Glutamatergic neuron (in vitro differentiated cells): ENCODE data around the gene ZNF827. TPM values are rescaled to one million over a fixed set of nuclear protein-coding genes. Genes with fewer than 3 reads are reported as not detected.

Experiments used
- DNase-seq: peaks from one replicate; pipeline ENCODE4 v3.0.0; 2022
- H3K27ac Mint-ChIP-seq: one replicate; pipeline ENCODE4 v1.8.0; 2020; ENCODE audit warnings: mild to moderate bottlenecking, mixed read lengths, inconsistent platforms; ENCODE audit not compliant: unreplicated experiment
- H3K27me3 Mint-ChIP-seq: one replicate; pipeline ENCODE4 v1.8.0; 2020; ENCODE audit warnings: mild to moderate bottlenecking, moderate library complexity, mixed read lengths, inconsistent platforms; ENCODE audit not compliant: unreplicated experiment
- H3K36me3 Mint-ChIP-seq: one replicate; pipeline ENCODE4 v1.8.0; 2020; ENCODE audit warnings: mild to moderate bottlenecking, mixed read lengths, inconsistent platforms; ENCODE audit not compliant: unreplicated experiment
- H3K4me1 Mint-ChIP-seq: one replicate; pipeline ENCODE4 v1.8.0; 2020; ENCODE audit warnings: mild to moderate bottlenecking, low read depth, mixed read lengths, inconsistent platforms; ENCODE audit not compliant: unreplicated experiment
- H3K4me3 Mint-ChIP-seq: one replicate; pipeline ENCODE4 v1.8.0; 2020; ENCODE audit warnings: mild to moderate bottlenecking, mixed read lengths, inconsistent platforms; ENCODE audit not compliant: unreplicated experiment
- H3K9me3 Mint-ChIP-seq: one replicate; pipeline ENCODE4 v1.8.0; 2020; ENCODE audit warnings: mild to moderate bottlenecking, moderate library complexity, mixed read lengths, inconsistent platforms; ENCODE audit not compliant: unreplicated experiment
- CTCF ChIP-seq: fragments of 200-600 bp; sonication (generic); IDR thresholded peaks from one replicate; pipeline ENCODE4 v1.5.0; 2021; ENCODE audit not compliant: partially characterized antibody, unreplicated experiment
- total RNA-seq: library from RNA; stranded (reverse); fragmentation: NEBNext Ultra II Directional; extraction: Animal tissue kit (Norgen Biotek cat#: 25700); gene quantifications from one replicate; pipeline ENCODE4 v1.2.1, GENCODE V29; 2021; ENCODE audit not compliant: unreplicated experiment

ZNF827 gene
- total RNA-seq, 1 donor from 2014 or later, result 227 TPM

GRCh38 chr4:145884775-145885174 lies 53.8 kb downstream of the ZNF827 start:
- Mint-ChIP-seq H3K4me1 (peaks cover 53% of the 10 kb centered on the region), H3K27ac (no peak overlapping the region), H3K36me3 (peaks cover 6% of the 10 kb centered on the region), H3K9me3 (peaks cover 3% of the 10 kb centered on the region), H3K27me3 (peaks cover 4% of the 10 kb centered on the region), H3K4me3 (no peak overlapping the region)
- DNase-seq, result no peak
- TF ChIP-seq CTCF, result no peak

- peak overlapping the region; percentile 56 for H3K27ac Mint-ChIP-seq
- H3K27me3 Mint-ChIP-seq, result peaks cover 9% of the 10 kb centered on the region
- TF ChIP-seq CTCF, result no peak
- peaks cover 6% of the 10 kb centered on the region for H3K36me3 Mint-ChIP-seq
- no peak for DNase-seq
- peaks cover 3% of the 10 kb centered on the region for H3K9me3 Mint-ChIP-seq
- H3K4me3 Mint-ChIP-seq, result peak overlapping the region; percentile 63
- peaks cover 51% of the 10 kb centered on the region for H3K4me1 Mint-ChIP-seq
These were observed 55.4 kb downstream of the ZNF827 start for GRCh38 chr4:145883101-145883694.

GRCh38 chr4:145882604-145883003 lies 56.0 kb downstream of the ZNF827 start:
- Mint-ChIP-seq H3K27me3 (peaks cover 5% of the 10 kb centered on the region), H3K9me3 (peaks cover 3% of the 10 kb centered on the region), H3K4me1 (peaks cover 45% of the 10 kb centered on the region), H3K27ac (peak overlapping the region; percentile 31), H3K4me3 (peak overlapping the region; percentile 37), H3K36me3 (peaks cover 6% of the 10 kb centered on the region)
- TF ChIP-seq CTCF, result no peak
- no peak for DNase-seq

GRCh38 chr4:145881989-145882388 lies 56.6 kb downstream of the ZNF827 start:
- Mint-ChIP-seq H3K4me1 (peaks cover 39% of the 10 kb centered on the region), H3K36me3 (peaks cover 6% of the 10 kb centered on the region), H3K27ac (peak overlapping the region; percentile 25), H3K4me3 (no peak overlapping the region), H3K27me3 (peaks cover 6% of the 10 kb centered on the region), H3K9me3 (peaks cover 3% of the 10 kb centered on the region)
- DNase-seq, result no peak
- TF ChIP-seq CTCF, result no peak

GRCh38 chr4:145881576-145881975 lies 57.0 kb downstream of the ZNF827 start:
- TF ChIP-seq CTCF, result no peak
- Mint-ChIP-seq H3K4me1 (peaks cover 37% of the 10 kb centered on the region), H3K9me3 (peaks cover 3% of the 10 kb centered on the region), H3K27me3 (peaks cover 6% of the 10 kb centered on the region), H3K27ac (no peak overlapping the region), H3K4me3 (peak overlapping the region; percentile 25), H3K36me3 (peaks cover 6% of the 10 kb centered on the region)
- DNase-seq, result no peak
